Prostate gland (tissue), 2 donors: ENCODE measurements around the gene TTC23.

Experiments used
- POLR2A ChIP-seq: fragments of 450-650 bp; IDR thresholded peaks from one replicate; pipeline ENCODE4 v1.6.1; 2016; ENCODE audit warnings: antibody characterized with exemption, mild to moderate bottlenecking
- POLR2AphosphoS5 ChIP-seq: sonication (generic); formaldehyde crosslinking; IDR thresholded peaks from one replicate; pipeline ENCODE4 v1.6.1; 2017; ENCODE audit warnings: antibody characterized with exemption
- TF ChIP-seq, protein P1 (sequence below), 4 experiments: fragments of 200-600 bp in 2 of 4; fragments of 450-650 bp in 2 of 4; sonication (generic) in 2 of 4; IDR thresholded peaks; 1 replicate in 3 of 4; 2 replicates in 1 of 4; pipeline ENCODE4 v1.5.1; 2016 to 2019; ENCODE audit warnings: antibody characterized with exemption in 4 of 4, mild to moderate bottlenecking in 2 of 4, moderate library complexity in 2 of 4

DNA sequence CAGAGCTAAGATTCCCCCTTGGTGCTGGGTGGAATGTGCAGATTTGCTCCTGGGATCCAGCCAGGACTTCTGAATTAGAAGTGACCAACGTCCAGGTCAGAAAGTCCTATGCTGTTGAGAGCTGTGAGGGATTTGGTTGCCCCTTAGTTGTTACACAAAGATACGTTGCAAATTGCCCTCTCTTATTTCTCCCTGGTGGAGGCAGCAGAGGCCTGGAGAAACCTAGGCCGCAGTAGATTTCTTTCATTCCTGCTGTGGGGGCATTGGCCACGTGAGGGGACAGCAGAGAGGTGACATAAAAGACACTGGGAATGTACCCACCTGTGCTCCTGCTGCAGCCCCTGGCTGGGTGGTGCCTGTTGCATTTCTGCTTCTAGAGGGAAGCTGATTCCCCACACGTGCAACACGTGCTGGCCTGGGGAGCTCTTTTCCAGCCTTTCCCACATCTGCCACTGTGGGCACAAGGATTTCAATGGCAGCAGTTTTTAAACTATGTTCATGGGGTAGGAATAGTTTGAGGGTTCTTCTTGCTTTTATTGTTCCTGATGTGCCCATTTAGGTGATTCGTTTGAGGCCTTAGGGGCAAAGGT lies 78.8 kb downstream of the TTC23 start:
- TF ChIP-seq, protein P1, sequence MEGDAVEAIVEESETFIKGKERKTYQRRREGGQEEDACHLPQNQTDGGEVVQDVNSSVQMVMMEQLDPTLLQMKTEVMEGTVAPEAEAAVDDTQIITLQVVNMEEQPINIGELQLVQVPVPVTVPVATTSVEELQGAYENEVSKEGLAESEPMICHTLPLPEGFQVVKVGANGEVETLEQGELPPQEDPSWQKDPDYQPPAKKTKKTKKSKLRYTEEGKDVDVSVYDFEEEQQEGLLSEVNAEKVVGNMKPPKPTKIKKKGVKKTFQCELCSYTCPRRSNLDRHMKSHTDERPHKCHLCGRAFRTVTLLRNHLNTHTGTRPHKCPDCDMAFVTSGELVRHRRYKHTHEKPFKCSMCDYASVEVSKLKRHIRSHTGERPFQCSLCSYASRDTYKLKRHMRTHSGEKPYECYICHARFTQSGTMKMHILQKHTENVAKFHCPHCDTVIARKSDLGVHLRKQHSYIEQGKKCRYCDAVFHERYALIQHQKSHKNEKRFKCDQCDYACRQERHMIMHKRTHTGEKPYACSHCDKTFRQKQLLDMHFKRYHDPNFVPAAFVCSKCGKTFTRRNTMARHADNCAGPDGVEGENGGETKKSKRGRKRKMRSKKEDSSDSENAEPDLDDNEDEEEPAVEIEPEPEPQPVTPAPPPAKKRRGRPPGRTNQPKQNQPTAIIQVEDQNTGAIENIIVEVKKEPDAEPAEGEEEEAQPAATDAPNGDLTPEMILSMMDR (IDR thresholded peaks at IDR 0.05), result peak in 2 of 4 experiments; percentile 21 to 27
- no peak for TF ChIP-seq POLR2A
- no peak for TF ChIP-seq POLR2AphosphoS5
